OCI-LY7 (cell line): ENCODE measurements around the gene CDK5.

Source experiments
- CTCF ChIP-seq: fragments of 200-600 bp; sonication (generic); conservative IDR thresholded peaks from 2 replicates; pipeline ENCODE4 v1.5.1; 2014; ENCODE audit warnings: mild to moderate bottlenecking, antibody characterized with exemption, low read length, moderate library complexity, mixed read lengths
- EZH2phosphoT487 ChIP-seq: fragments of 200-600 bp; sonication (generic); IDR thresholded peaks from 2 replicates; pipeline ENCODE4 v1.6.1; 2018; ENCODE audit warnings: low read depth, borderline replicate concordance, mild to moderate bottlenecking, mixed run types, antibody characterized with exemption, low read length, moderate library complexity, mixed read lengths

GRCh38 chr7:151016942-151017341 is 40.8 kb downstream of the CDK5 start:
- TF ChIP-seq CTCF (no peak), EZH2phosphoT487 (no peak)
